HepG2 (cell line): Measurements from ENCODE around the gene SEC61B. TPM values are rescaled to one million over a fixed set of nuclear protein-coding genes. Genes with fewer than 3 reads are reported as not detected.

Source experiments
- ATAC-seq: fragments of 200-7000 bp; cut with Tn5 transposase; 3 replicates; pipeline ENCODE4 v1.9.1; 2020; ENCODE audit warnings: mild to moderate bottlenecking, moderate library complexity
- BruUV-seq: library from RNA; stranded (reverse); fragments of 400-500 nt; replicated peaks from 2 replicates; lab custom pipeline; 2021; lab: Mats Ljungman, UMichigan
- CTCF ChIA-PET: fragments of 300-600 bp; formaldehyde crosslinking; extraction: SDS; loops from one replicate; lab custom pipeline; 2021; ENCODE audit warnings: low total read pairs, inconsistent platforms, low intra/inter-chr PET ratio; lab: Yijun Ruan, JAX
- POLR2A ChIA-PET: fragments of 350-600 bp; sonication (Branson Sonifier 250); formaldehyde crosslinking; loops from one replicate; lab custom pipeline; 2020; ENCODE audit warnings: antibody characterized with exemption, inconsistent platforms; lab: Yijun Ruan, JAX
- DNase-seq: peaks from one replicate; pipeline ENCODE4 v3.0.0-alpha.2; 2015; ENCODE audit warnings: low spot score
- FAIRE-seq: peaks from 3 replicates; lab custom pipeline; 2011; peaks lifted over from hg19 to GRCh38; lab: Jason Lieb, UNC
- H2AFZ ChIP-seq: one replicate; pipeline ENCODE4 v1.6.1; 2011; ENCODE audit warnings: low read length, inconsistent platforms
- H3K27ac ChIP-seq: fragments of 300-600 bp; 3 replicates; pipeline ENCODE4 v1.8.0; 2011; ENCODE audit warnings: mixed run types, mild to moderate bottlenecking, mixed read lengths, low read length, inconsistent platforms; ENCODE audit not compliant: insufficient read depth; ENCODE audit errors: extremely low read length
- H3K27me3 ChIP-seq, 2 experiments: fragments of 200-600 bp in 1 of 2; 2 replicates in 1 of 2; 3 replicates in 1 of 2; pipeline versions ENCODE4 v1.6.0 to v1.8.0; 2011; ENCODE audit warnings: low read length in 2 of 2, mild to moderate bottlenecking in 2 of 2, moderate library complexity in 2 of 2, inconsistent platforms in 1 of 2; ENCODE audit not compliant: insufficient read depth in 2 of 2, control insufficient read depth in 1 of 2
- H3K36me3 ChIP-seq, 2 experiments: fragments of 200-600 bp in 1 of 2; replicated peaks in 1 of 2; 2 replicates in 1 of 2; 3 replicates in 1 of 2; pipeline versions ENCODE4 v1.5.1 to v1.8.0; 2011; ENCODE audit warnings: low read length in 2 of 2, inconsistent platforms in 1 of 2; ENCODE audit not compliant: insufficient read depth in 2 of 2, control insufficient read depth in 1 of 2
- H3K4me1 ChIP-seq: 2 replicates; pipeline ENCODE4 v1.5.1; 2012; ENCODE audit warnings: low read length, inconsistent platforms; ENCODE audit not compliant: insufficient read depth
- H3K4me2 ChIP-seq: 2 replicates; pipeline ENCODE4 v1.6.0; 2011; ENCODE audit warnings: low read depth, low read length, inconsistent platforms
- H3K4me3 ChIP-seq, 3 experiments: fragments of 200-600 bp in 1 of 3; sonication (generic), shearing (Covaris generic) in 1 of 3; replicated peaks in 1 of 3; 2 replicates each; pipeline ENCODE4 v1.5.1; 2011 to 2016; ENCODE audit warnings: low read length in 3 of 3, inconsistent platforms in 2 of 3, low read depth in 2 of 3, mild to moderate bottlenecking in 2 of 3, control low read depth in 1 of 3, mixed read lengths in 1 of 3; ENCODE audit not compliant: insufficient read depth in 1 of 3
- H3K79me2 ChIP-seq: one replicate; pipeline ENCODE4 v1.6.1; 2011; ENCODE audit warnings: low read length, inconsistent platforms; ENCODE audit not compliant: insufficient read depth
- H3K9ac ChIP-seq: 2 replicates; pipeline ENCODE4 v1.6.0; 2011; ENCODE audit warnings: mild to moderate bottlenecking, low read depth, low read length, inconsistent platforms; ENCODE audit not compliant: insufficient read depth
- H3K9me3 ChIP-seq: 2 replicates; pipeline ENCODE4 v1.5.1; 2012; ENCODE audit warnings: mild to moderate bottlenecking, low read length
- H4K20me1 ChIP-seq: 2 replicates; pipeline ENCODE4 v1.6.0; 2011; ENCODE audit warnings: inconsistent platforms, mild to moderate bottlenecking, low read length, moderate library complexity; ENCODE audit not compliant: insufficient read depth
- ISX ChIP-seq: sonication (generic); formaldehyde crosslinking; conservative IDR thresholded peaks from 2 replicates; pipeline ENCODE4 v1.5.0; 2020; ENCODE audit warnings: missing genetic modification reagents
- MAX ChIP-seq: IDR thresholded peaks from 2 replicates; pipeline ENCODE4 v1.6.1; 2012; ENCODE audit warnings: inconsistent platforms
- MXI1 ChIP-seq: IDR thresholded peaks from 3 replicates; pipeline ENCODE4 v1.6.1; 2012; ENCODE audit warnings: low read depth, low read length, inconsistent platforms, borderline replicate concordance
- MYC ChIP-seq: sonication (generic); formaldehyde crosslinking; IDR thresholded peaks from 2 replicates; pipeline ENCODE4 v1.9.0; 2021; ENCODE audit warnings: missing genetic modification reagents, borderline replicate concordance
- ZNF468 ChIP-seq: sonication (generic); formaldehyde crosslinking; IDR thresholded peaks from 2 replicates; pipeline ENCODE4 v1.8.0; 2022; ENCODE audit warnings: mild to moderate bottlenecking, moderate library complexity, missing genetic modification reagents
- ZNF674 ChIP-seq: sonication (generic); formaldehyde crosslinking; IDR thresholded peaks from 2 replicates; pipeline ENCODE4 v1.5.0; 2020; ENCODE audit warnings: low read depth, mild to moderate bottlenecking, missing genetic modification reagents
- WGBS: methylation state at CpG from one replicate; pipeline ENCODE4 v1.1.6; 2017; ENCODE audit warnings: low lambda C conversion rate; 5-methylcytosine and 5-hydroxymethylcytosine counted together
- in situ Hi-C: cut with HindIII; loops from 2 replicates; pipeline ENCODE4 v1.10.0; 2017; ENCODE audit warnings: low pct_unique_long_range_greater_than_20kb; ENCODE audit not compliant: extremely low pct_ligation_motif_present
- intact Hi-C: fragments of 100-400 bp; cut with micrococcal nuclease; formaldehyde crosslinking; loops from one replicate; pipeline ENCODE4 v1.10.0; 2022; ENCODE audit not compliant: unreplicated experiment
- polyA plus RNA-seq, 8 experiments: library from polyadenylated mRNA; depleted of rRNA in 3 of 8; stranded (reverse) in 7 of 8; unstranded in 1 of 8; fragments of >200 nt; fragmentation: Illumina TruSeq in 4 of 8; extraction: Trizol in 4 of 8; gene quantifications; 2 replicates each; pipeline versions ENCODE4 v1.2.1 to v1.2.3, GENCODE V29; 2011 to 2016; ENCODE audit warnings: low read depth in 4 of 8, missing spikeins in 1 of 8, mixed read lengths in 1 of 8; ENCODE audit not compliant: insufficient read depth in 1 of 8
- total RNA-seq, 5 experiments: library from RNA; depleted of rRNA; stranded (reverse); fragments of >200 nt; fragmentation: Illumina TruSeq; extraction: Trizol; gene quantifications; 2 replicates each; pipeline ENCODE4 v1.2.3, GENCODE V29; 2016; ENCODE audit warnings: low read depth in 1 of 5

The SEC61B gene
- total and polyA plus RNA-seq, 2 of the 13 experiments (the other 11 are each of a cell fraction or from before 2014, with no cell fraction given), result 191 to 368 TPM

- in situ Hi-C loops, result loop anchor here (25.0 kb wide), 1 partner anchor 758 kb away; no protein-coding TSS in a partner anchor
- CTCF ChIA-PET, result no interaction called here
Observed at GRCh38 chr9:99253772-99254431, 31.8 kb downstream of the SEC61B start.

GRCh38 chr9:99255651-99256050 is 33.6 kb downstream of the SEC61B start:
- Histone ChIP-seq H3K27ac (no peak overlapping the region), H3K27me3 (peaks cover 0 to 3% of the 10 kb centered on the region in 2 experiments; a peak in 1 of 5 replicates), H3K9me3 (no peaks in the 10 kb centered on the region), H3K4me2 (no peak overlapping the region), H3K4me1 (peaks cover 9% of the 10 kb centered on the region), H3K9ac (no peak overlapping the region), H4K20me1 (no peaks in the 10 kb centered on the region), H3K4me3 (no peak overlapping the region), H3K36me3 (no peaks in the 10 kb centered on the region), H3K79me2 (no peaks in the 10 kb centered on the region), H2AFZ (no peak overlapping the region)
- BruUV-seq, result no TSS peak
- DNase-seq (no peak), FAIRE-seq (no peak), ATAC-seq (no peak)
- whole genome bisulfite sequencing, result 93% methylated on average over 1 of the region's 1 CpG
- intact Hi-C loops, result no loop called here
- in situ Hi-C loops, result loop anchor here (25.0 kb wide), 1 partner anchor 757 kb away; no protein-coding TSS in a partner anchor
- ChIA-PET POLR2A (no interaction called here), CTCF (no interaction called here)
- TF ChIP-seq ISX (CRISPR knock-in tag), result no peak

More at GRCh38 chr9:99253772-99254431, 31.8 kb downstream of the SEC61B start:
- DNase-seq, result no peak
- WGBS, result 61% methylated on average over 10 of the region's 15 CpGs
- Histone ChIP-seq H2AFZ (no peak overlapping the region), H3K79me2 (no peaks in the 10 kb centered on the region), H3K27ac (no peak overlapping the region), H3K4me2 (no peak overlapping the region), H3K27me3 (peaks cover 0 to 3% of the 10 kb centered on the region in 2 experiments; a peak in 1 of 5 replicates), H3K9ac (no peak overlapping the region), H4K20me1 (no peaks in the 10 kb centered on the region)
- ATAC-seq, result peak; percentile 48
- intact Hi-C loops, result no loop called here
- POLR2A ChIA-PET, result no interaction called here
- BruUV-seq, result no TSS peak
- TF ChIP-seq MAX (no peak), ZNF468 (CRISPR knock-in tag) (no peak), MXI1 (no peak), ZNF674 (CRISPR knock-in tag) (no peak), MYC (CRISPR knock-in tag) (no peak)
- TF ChIP-seq, all 625 proteins: peak for 0
- FAIRE-seq, result no peak
- H3K36me3 ChIP-seq, result no peaks in the 10 kb centered on the region
- H3K4me3 ChIP-seq, result no peak overlapping the region
- H3K4me1 ChIP-seq, result no peaks in the 10 kb centered on the region
- no peaks in the 10 kb centered on the region for H3K9me3 ChIP-seq
